ENCODE measurements around the gene PLCG2.

GRCh38 chr16:81775570-81775969 lies 3.5 kb upstream of the PLCG2 start:
- TF ChIP-seq, protein P1, sequence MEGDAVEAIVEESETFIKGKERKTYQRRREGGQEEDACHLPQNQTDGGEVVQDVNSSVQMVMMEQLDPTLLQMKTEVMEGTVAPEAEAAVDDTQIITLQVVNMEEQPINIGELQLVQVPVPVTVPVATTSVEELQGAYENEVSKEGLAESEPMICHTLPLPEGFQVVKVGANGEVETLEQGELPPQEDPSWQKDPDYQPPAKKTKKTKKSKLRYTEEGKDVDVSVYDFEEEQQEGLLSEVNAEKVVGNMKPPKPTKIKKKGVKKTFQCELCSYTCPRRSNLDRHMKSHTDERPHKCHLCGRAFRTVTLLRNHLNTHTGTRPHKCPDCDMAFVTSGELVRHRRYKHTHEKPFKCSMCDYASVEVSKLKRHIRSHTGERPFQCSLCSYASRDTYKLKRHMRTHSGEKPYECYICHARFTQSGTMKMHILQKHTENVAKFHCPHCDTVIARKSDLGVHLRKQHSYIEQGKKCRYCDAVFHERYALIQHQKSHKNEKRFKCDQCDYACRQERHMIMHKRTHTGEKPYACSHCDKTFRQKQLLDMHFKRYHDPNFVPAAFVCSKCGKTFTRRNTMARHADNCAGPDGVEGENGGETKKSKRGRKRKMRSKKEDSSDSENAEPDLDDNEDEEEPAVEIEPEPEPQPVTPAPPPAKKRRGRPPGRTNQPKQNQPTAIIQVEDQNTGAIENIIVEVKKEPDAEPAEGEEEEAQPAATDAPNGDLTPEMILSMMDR (IDR thresholded peaks at IDR 0.05), result no peak
- TF ChIP-seq POLR2A (IDR thresholded peaks at IDR 0.05), result no peak
